Stimulated activated CD4-positive, alpha-beta T cell treated with anti-CD3 and anti-CD28 coated beads, TNF-alpha, amount 100 ng/mL, for 24 hours (primary cell): ENCODE data around the gene CYB5R2.

Experiments used
- DNase-seq, 3 experiments: peaks; one replicate each; pipeline ENCODE4 v3.0.0-alpha.2; 2020; ENCODE audit warnings: low read depth in 3 of 3

The CYB5R2 gene

GRCh38 chr11:7637447-7638157 lies 35.7 kb downstream of the CYB5R2 start:
- DNase-seq: no peak

DNA sequence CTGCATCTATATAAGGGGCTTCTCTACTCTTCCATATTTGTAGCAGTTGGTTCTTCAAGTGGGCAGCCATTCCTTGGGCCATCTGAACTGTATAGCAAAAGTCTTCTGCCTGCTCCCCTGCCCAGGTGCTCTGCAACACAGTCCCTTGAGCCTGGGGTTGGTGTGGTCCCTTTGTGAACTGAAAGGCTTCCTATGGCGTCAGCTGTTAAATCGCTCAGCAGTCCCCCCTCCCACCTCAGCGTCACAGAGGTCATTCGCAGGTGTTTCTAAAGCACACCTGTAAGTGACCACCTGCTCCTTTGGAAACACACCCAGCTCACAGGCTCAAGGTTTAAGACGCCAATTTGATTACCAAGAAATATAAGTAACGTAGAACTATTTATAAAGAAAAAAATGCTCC lies 37.0 kb downstream of the CYB5R2 start:
- no peak for DNase-seq

DNA sequence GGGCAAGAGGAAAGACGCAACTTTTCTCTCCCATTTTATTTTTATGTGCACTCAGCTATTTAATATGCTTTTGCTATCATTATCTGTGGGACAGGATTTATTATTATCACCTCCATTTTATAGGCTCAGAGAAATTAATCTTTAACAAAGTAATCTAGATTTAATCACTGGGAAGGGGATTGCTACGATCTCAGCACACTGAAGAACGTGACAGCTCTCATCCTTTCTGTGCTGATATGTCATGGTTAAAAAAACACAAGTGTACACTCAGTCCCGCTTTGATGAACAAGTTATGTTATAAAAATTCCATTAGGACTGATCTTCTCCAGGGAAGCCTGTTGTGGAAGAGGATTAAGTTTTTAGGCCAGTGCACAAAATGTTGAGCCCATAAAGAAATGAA lies 37.6 kb downstream of the CYB5R2 start:
- no peak for DNase-seq

DNA sequence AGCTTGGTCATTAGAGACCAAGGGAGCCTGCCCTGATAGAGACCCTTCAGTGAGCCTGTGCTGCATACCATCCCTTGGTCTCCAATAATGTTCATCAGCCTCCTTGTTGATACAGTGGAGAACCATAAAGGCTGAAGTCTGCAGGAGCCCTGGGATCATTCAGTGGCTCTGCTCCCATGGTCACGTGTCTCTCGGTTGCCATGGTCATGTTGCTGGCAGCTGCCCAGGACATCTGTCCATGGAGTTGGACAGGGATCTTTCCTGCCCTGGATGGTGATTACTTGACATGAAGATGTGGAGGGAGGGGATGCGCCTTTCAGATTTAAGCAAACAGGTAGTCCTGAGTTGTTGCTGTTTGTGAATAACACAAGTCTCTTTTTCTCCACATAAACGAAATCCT lies 38.2 kb downstream of the CYB5R2 start:
- no peak for DNase-seq

- no peak for DNase-seq
These were observed 41.1 kb downstream of the CYB5R2 start for GRCh38 chr11:7632211-7632610.

DNA sequence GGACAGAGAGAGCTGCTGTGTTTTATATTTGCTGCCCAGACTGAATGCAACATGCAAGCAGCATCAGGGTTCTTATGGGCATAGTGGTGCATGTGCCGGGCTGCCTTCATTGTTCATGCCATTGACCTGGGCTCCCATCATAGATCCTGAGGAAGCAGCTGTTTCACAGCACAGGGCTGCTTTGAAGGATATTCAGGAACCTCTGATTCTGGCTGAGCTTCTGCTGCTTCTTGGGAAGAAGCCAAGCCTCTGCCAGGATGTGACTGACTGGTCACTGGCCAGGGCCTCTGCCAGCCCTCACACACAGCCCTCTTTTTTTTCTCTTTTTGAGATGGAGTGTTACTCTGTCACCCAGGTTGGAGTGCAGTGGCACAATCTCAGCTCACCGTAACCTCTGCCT lies 43.3 kb downstream of the CYB5R2 start:
- DNase-seq: no peak

DNA sequence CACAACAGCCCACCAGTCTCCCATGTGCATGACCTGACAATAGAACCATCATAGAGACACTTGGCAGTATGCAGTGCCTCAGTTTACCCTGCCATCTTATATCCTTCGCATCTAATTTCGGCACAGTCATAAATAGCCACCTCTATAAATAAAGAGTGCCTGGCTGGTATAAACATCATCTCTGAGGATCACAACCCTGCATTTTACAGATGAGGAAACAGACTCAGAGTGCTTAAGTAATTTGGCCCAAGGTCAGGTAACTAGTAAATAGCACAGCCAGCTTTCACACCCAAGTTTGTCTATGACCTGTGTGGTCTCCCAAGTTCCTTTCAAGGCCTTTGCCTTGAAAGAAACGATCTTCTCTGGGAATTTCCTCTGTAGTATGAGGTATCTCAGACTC lies 44.6 kb downstream of the CYB5R2 start:
- DNase-seq: no peak

- DNase-seq: no peak
These were observed 50.6 kb downstream of the CYB5R2 start for GRCh38 chr11:7622721-7623120.

DNA sequence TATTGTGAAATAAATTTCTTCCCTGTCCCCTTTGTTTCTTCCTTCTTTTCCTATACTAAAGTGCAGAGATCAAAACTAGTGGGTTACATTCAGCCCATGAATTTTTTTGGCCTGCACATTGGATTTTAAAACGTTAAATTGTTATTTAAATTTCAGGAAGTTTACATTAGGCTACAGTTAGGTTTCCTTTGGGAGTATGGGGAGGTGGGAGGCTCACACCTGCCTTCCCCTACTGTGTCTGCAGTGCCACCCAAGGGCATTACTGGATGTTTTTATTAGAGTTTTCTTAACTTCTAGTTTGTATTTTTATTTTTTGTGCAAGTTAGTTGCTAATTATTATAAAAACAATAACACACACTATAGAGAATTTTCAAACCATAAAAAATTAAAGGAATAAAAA lies 51.7 kb downstream of the CYB5R2 start:
- no peak for DNase-seq

GRCh38 chr11:7621090-7621489 lies 52.2 kb downstream of the CYB5R2 start:
- no peak for DNase-seq

GRCh38 chr11:7619322-7619721 lies 54.0 kb downstream of the CYB5R2 start:
- DNase-seq: no peak

DNA sequence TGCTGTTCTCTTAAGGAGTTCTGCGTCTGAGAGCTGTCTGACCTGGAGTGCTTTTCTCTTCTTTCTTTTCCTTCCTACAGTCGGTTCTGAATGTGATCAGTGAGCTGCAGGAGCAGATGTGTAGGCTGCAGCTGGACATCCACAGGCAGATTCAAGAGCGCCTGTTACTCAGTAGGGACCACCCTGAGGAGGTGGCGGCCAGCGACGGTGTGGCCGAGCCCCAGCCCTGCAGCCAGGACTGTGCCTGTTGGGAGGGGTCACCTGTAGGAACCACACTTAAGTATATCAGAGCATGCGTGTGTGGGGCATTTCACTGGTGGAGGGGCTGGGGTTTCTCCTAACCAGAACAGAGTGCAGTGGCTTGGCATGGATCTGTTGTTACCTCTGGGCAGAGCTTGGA lies 56.3 kb downstream of the CYB5R2 start:
- DNase-seq: no peak
